Mammary epithelial cell (primary cell): ENCODE data around the gene ZDHHC4.

Experiments
- CTCF ChIP-seq, 2 donors: IDR thresholded peaks in 1 of 2; conservative IDR thresholded peaks in 1 of 2; 2 replicates each; pipeline ENCODE4 v1.5.1; 2011 to 2012; ENCODE audit warnings: inconsistent platforms in 2 of 2, low read length in 2 of 2, mild to moderate bottlenecking in 2 of 2, control low read depth in 1 of 2, low read depth in 1 of 2; ENCODE audit not compliant: insufficient read depth in 1 of 2; ENCODE audit errors: extremely low read depth in 1 of 2
- EZH2 ChIP-seq: IDR thresholded peaks from 2 replicates; pipeline ENCODE4 v1.6.1; 2012; ENCODE audit warnings: low read length, inconsistent platforms, borderline replicate concordance

DNA sequence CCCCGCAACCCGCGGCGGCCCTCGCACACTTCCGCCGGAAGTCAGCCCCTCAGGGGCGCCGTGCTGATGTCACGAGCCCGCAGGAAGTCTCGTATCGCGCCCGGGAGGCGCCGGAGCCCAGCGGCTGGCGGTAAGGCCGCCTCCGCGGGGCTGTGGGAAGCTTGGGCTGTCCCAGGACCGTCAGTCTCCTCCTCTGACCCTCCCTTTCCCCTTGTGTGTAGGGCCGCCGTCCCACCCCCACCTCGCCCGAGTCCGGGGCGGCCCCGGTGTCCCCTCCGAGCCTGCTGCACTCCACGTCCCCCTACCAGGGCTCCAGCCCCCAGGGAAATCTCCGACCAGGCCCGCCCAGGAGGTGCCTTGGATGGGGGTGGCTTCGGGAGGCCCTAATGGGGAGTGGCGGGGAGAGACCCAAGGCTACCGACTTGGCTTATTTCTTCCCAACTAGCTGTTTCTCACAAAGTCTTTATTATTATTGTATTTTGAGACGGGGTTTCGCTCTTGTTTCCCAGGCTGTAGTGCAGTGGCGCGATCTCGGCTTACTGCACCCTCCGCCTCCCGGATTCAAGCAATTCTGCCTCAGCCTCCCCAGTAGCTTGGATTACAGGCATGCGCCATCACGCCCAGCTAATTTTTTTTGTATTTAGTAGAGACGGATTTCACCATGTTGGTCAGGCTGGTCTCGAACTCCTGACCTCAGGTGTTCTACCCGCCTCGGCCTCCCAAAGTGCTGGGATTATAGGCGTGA is at the start of gene ZDHHC4:
- TF ChIP-seq CTCF (conservative IDR thresholded peaks at IDR 0.05 in 1 of 2, IDR thresholded peaks at IDR 0.05 in 1 of 2; ENCODE audit: extremely low read depth in 1 of 2, insufficient read depth in 1 of 2, low read depth in 1 of 2, low read length in 2 of 2) = no peak
- TF ChIP-seq EZH2 = no peak
